HG02852 (cell line): ENCODE measurements around the gene MIA.
"Not testable (repeated sequence)": the region's sequence is repeated elsewhere in the genome, so short reads cannot be mapped to it uniquely, and the experiment has no call there.

Source experiments
- ATAC-seq: cut with Tn5 transposase; IDR thresholded peaks from one replicate; pipeline ENCODE4 v1.9.1; 2021; ENCODE audit warnings: mild to moderate bottlenecking, moderate library complexity; ENCODE audit not compliant: unreplicated experiment

The MIA gene

DNA sequence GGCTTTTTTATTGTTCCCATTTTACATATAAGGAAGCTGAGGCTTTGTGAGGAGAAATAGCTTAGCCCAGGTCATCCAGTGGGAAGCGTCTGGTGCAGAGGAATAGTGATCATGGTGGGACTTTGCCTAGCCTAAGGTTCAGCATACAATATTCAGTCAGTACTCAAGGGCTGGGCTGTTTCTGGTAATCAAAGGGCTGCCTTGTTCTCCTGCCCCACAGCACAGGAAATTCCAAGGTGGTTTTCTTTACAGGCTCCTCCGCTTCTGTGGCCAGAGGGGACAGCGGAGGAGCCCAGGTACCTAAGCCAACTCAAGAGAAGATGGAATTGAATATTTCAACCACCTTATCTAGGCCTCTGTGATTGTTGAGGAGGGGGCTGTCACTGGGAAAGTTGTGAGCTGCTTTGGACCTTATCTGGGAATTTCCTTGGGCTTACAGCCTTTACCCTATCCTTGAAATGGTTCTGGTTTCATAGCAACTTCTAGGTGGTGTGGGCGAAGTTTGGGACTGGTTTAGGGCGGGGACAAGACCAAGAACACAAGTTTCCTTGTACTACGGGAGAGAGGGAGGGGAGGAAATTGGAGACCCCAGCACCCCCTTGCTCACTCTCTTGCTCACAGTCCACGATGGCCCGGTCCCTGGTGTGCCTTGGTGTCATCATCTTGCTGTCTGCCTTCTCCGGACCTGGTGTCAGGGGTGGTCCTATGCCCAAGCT is at the start of gene MIA:
MIA (plus strand) TSS at position 606 of the 716 bp plus-strand sequence; CDS start at position 628, 22 bp downstream.
- no peak for ATAC-seq

DNA sequence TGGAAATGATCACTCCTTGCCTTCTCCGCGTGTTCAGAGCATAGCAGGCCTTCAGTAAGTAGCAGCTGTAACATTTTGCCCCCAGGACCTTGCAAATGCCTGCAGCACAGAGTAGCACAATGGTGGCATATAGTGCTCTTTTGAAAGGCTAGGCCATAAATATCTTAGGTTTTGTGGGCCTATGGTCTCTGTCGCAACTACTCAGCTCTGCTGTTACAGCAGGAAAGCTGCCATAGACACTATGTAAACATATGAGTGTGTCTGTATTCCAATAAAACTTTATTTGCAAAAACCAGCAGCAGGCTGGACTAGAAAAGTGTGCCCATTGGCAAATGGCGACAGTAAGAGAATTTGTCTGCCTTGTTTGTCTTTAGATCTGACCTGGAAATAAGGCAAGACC is 49.0 kb upstream of the MIA start:
- no peak for ATAC-seq

DNA sequence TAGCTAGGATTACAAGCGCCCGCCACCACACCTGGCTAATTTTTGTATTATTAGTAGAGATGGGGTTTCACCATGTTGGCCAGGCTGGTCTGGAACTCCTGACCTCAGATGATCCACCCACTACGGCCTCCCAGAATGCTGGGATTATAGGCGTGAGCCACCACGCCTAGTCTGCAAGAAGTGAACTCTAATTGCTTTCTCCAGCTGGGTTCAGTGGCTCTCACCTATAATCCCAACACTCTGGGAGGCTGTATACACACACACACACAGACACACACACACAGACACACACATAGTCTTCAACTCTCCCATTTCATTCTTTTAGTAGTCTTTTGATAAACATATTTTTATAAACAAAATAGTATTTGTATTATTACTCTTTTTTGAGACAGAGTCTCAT is 45.3 kb upstream of the MIA start:
- not testable (repeated sequence) for ATAC-seq

DNA sequence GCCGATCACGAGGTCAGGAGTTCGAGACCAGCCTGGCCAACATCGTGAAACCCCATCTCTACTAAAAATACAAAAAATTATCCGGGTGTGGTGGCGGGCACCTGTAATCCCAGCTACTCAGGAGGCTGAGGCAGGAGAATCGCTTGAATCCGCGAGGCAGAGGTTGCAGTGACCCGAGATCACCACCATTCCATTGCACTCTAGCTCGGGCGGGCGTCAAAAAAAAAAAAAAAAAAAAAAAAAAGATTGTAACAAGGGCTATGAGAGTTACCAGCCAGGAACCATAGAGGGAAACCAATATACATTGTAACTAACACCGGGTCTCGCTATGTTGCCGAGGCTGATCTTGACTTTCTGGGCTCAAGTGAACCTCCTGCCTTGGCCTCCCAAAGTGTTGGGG is 43.0 kb upstream of the MIA start:
- ATAC-seq = not testable (repeated sequence)

DNA sequence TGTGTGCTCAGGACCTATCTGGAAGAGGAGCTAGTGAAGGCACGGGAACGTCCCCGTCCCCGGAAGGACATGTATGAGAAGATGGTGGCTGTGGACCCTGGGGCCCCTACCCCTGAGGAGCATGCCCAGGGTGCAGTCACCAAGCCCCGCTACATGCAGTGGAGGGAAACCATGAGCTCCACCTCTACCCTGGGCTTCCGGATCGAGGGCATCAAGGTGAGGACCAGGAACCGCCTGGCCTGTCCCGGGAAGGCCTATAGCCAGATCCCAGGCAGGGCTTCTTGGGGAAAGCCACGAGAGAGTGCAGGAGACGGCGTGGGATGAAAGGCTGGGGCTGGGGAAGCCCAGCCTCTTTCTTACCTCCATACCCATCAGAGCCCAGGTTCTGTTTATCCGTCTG is 42.2 kb upstream of the MIA start:
- ATAC-seq = no peak

DNA sequence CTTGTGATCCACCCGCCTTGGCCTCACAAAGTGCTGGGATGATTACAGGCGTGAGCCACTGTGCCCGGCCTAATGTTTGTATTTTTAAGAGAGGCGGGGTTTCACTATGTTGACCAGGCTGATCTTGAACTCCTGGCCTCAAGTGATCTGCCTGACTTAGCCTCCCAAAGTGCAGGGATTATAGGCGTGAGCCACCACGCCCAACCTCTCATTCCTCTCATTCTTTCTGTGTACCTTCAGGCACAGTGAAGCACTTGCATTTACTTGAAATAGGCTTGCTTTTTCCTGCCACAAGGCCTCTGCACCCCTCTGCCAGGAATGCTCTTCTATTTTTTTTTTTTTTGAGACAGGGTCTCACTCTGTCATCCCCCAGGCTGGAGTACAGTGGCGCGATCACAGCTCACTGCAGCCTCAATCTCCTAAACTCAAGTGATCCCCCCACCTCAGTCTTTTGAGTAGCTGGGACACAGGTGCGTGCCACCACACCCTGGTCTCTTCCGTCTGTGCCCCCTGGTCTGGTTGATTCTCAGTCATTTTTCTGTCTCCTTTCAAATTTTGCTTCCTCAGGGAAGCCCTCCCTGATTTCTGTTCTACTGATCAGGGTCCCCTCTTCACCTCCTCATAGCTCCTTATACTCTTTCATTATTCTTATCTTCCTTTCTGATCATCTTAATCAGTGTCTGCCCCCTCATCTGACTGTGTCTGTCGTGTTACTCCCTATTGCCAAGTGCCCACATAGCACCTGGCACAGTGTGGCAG is 40.1 kb upstream of the MIA start:
- no peak for ATAC-seq

DNA sequence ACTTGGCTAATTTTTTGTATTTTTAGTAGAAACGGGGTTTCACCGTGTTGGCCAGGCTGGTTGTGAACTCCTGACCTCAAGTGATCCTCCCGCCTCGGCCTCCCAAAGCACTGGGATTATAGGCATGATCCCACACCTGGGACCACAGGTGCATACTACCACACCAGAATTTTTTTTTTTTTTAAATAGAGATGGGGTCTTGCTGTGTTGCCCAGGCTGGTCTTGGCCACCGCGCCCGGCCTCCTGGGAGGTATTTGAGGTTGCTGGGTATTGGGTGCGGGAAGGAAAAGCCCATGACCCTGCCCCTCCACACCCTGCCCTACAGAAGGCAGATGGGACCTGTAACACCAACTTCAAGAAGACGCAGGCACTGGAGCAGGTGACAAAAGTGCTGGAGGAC is 38.7 kb upstream of the MIA start:
- no peak for ATAC-seq

DNA sequence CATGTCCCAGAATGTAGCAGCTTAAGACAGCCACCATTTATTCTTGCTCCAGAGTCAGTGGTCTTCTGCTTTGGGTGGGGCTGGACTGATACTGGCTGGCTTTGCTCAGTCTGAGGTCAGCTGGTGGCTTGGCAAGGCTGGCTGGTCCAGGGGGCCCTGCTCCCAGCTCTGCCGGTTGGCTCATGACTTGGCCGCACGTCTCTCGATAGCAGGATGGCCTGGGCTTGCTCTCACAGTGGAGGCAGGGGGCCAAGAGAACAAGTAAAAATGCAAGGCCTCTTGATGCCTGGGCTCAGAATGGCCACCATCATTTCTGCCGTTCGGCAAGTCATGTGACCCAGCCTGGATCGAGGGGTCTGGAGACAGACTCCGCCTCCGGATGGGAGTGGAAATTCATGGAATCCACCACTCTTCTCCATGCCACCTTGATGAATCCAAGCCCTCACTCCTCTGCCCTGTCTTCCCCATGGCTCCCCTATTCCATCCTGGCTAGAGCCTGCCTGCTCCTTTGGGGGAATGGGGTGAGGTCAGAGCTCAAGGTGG is 38.1 kb upstream of the MIA start:
- no peak for ATAC-seq

DNA sequence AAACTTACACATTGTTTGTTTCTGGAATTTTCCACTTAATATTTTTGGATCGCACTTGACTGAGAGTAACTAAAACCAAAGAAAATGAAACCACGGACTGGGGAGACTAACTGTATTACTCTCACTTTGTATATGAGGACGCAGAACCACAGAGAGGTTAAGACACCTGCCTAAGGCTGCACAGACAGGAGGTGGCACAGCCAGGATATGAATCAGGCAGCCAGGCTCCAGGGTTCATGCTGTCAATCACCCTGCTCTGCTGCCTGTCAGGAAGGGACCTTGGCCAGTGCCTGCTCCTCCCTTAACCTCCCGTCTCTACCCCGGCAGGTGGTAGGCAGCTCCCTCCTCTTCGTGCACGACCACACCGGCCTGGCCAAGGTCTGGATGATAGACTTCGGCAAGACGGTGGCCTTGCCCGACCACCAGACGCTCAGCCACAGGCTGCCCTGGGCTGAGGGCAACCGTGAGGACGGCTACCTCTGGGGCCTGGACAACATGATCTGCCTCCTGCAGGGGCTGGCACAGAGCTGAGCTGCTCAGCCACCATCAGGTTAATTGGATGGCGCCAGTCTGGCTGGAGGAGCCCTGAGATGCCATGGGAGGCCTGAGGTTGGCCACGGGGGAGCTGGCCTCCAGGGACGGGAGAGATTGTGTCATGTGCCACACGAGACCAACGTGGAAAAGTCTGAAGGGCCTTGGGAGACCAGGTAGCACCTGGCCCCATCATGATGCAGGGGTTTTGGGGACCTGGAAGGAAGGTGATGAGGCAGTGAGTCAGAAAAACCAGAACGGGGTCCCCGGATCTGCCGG is 36.1 kb upstream of the MIA start:
- ATAC-seq = no peak

DNA sequence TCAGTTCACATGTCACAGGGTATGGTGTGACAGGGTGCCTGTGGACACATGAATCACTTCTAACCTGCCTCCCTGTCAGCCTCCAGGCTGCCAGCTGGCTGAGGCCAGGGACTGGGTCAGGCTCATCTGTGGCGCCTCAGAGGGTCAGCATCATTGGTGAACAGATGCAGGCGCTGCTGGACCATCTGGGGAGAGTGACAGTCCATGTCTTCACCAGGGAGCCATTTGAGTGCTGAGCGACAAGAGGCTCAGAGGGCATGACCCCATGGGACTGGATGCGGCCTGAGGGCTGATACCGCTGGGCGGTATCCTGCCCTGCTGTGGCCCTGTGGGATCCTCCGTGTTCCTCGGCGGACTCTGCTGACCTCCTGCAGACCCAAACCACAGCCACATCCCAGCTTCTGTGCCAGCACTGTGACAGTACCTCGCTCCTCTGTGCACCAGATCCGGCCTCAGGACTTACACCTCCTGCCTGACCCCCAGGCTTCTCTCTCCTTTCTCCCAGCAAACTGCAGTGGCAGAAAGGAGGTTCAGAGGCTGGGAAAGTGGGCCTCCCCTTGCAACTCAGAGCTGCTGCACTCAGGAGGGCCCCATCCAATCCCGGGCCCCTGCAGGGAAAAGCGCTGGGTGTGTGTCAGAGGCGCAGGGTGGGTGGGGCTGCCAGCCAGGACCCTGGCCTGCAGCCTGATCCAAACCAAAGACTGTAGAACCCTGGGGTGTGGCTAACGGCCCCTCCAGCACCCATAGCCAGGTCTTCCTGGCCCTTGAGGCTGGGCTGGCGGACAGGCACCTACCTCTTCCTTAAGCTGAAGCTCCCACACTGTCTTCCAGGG is 35.2 kb upstream of the MIA start:
- no peak for ATAC-seq

DNA sequence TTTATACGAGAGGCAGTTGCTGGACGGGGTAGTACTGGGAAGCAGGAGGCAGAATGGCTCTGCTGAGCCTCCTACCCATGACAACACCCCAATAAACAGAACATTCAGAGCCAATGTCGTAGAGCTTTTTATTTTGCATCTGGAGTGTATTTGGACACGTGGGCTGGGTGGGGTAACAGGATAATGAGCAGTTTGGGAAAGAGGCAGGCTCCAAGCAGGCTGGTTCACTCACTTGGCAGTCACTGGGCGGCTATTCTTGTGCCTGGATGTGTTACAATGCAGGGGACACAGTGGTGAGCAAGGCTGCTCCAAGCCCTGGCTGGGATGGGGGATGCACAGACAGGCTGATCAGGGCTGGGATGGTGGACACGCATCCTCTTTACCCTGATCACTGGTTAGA is 34.6 kb upstream of the MIA start:
- ATAC-seq = no peak

DNA sequence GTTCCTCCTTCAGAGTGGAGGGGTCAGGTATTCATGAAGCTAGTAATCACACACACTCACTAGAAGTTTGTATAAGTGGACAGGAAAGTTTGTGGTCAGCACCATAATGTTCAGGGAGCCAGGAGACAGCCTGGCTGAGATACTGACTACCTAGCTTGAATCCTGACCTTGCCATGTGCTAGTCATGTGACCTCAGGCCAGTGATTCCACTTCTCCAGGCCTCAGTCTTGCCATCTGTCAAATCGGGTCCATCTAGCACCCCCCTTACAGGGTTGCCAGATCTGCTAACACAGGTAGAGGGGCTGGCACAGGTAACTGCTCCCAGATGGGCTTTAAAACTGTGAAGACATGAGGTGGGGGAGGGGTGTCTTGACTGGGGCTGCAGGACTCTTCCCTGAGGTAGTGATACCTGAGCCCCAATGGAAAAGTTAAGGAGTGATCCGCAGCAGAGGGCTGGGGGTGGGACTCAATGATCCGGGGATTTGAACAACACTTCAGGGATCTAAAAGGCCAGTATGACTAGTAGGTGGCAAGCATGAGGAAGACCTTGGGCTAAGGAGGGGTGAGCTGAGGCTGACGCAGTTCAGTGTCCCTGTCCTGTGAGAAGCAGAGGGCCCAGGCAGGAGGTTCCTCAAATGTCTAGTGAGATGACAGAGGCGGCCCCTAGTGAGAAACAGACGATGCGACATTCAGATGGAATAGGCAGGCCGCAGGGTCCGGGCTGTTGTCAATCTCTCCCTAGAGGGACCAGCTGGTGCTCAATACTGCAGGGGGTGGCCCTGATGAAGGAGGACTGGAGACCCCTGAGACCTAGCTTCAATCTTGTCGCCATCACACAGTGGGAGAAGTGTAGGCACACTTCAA is 33.6 kb upstream of the MIA start:
- no peak for ATAC-seq

DNA sequence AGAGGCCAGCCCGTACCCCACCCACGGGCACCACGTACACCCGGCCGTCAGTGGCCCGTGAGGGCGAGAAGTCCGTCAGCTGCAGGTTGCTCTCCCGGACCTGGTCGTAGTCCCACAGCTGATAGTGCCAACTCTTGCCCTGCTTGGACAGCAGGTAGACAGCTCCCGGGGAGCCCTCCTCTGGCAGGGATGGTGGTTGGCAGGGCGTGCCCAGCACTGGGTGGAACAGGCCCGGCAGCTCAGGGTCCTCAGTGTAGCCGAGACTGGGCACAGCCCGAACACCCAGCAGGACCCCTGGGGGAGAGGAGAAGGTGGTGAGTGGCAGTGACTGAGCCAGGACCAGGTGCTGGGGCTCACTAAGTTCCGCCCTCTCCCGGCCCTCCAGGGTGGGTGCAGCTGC is 32.8 kb upstream of the MIA start:
- ATAC-seq = no peak

DNA sequence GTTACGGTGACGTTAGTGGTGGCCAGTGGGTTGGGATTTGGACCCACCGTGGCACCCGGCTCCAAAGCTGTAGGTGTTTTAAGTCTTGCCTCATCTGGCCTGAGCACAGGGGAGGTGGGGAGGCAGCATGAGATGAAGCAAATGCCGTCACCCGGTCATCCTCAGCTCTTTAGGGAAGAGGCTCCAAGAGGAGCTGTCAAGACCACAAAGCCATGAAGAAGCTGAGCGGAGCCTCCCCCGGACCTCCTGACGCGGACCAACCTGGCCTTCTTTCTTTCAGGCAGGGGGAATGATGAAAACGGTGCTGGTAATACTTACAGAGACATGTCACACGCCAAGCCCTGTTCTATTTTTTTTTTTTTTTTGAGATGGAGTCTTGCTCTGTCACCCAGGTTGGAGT is 32.4 kb upstream of the MIA start:
- no peak for ATAC-seq

DNA sequence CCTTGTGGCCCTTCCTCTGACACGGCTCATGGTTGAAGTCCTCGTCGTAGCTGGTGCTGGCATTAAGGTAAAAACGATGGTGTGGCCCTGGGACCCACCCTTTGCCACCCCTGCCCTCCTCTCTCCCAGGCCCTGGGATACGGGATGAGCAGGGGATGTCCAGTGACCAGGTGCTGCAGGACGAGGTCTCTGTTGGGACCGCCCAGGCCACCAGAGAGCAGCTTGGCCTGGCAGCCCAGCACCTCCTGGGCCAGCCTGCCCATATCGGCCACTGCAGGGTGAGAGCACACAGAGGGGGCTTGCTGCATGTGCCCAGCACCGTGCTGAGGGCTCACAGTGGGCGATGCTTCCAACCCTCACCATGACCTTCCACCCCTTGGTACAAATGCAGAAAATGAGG is 31.4 kb upstream of the MIA start:
- ATAC-seq = no peak

DNA sequence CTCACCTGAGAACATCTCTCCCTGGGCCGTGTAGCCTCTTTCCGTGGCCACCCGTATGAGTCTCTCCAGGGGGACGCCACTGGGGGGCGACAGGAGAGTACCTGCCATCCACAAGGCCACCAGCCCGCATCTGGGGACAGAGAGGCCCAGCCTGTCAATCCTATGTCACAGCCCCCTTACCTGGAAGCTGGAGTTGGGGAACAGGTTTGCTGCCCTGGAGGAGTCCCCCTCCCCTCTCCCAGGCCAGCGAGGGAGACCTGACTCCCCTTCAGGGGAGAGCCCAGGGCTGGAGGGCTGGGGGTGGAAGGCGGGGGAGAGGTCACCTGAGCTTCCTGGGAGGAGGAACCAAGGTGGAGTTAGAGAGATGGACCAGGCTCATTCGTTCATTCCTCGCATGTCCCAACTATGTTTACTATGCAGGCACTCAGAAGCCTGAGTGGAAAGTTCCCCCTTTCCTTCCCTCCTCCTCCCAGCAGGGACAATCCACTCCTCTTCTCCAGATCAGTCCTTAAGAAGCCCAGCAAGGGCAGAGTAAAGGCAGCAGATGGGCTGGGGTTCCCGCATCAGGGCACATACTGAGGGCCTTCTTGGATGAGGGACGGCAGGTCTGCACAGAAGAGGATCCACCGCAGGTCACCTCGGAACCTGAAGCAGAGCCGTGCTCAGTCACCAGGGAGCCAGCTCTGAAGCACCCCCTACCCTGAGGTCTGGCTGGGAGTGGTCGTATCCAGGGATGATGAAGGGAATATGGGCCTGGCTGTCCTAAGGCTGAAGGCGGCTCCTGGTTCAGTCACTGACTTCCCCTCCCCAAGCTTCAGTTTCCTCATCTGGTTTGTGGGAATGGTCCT is 30.5 kb upstream of the MIA start:
- ATAC-seq = no peak

DNA sequence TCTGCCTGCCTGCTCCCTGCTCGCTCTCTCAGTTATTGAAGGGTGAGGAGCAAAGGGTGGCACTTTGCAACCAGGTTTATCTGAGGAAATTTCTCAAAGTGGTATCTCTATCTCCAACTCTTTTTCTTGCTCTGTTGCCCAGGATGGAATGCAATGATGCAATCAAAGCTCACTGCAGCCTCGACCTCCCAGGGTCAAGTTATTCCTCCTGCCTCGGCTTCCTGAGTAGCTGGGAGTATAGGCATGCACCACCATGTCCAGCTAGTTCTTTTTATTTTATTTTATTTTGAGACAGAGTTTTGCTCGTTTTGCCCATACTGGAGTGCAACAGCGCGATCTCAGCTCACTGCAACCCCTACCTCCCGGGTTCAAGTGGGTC is 29.9 kb upstream of the MIA start:
- ATAC-seq = no peak

DNA sequence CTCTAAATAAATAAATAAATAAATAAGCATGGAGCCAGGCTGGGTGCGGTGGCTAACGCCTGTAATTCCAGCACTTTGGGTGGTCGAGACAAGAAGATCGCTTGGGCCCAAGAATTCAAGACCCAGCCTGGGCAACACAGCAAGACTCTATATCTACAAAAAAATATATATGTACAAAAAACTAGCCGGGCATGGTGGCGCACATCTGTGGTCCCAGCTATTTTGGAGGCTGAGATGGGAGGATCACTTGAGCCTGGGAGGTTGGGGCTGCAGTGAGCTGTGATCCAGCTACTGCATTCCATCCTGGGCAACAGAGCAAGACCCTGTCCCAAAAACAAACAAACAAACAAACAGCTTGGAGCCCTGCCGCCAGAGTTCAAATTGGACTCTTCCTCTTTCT is 27.8 kb upstream of the MIA start:
- no peak for ATAC-seq
